HCT116 (cell line): ENCODE measurements around the gene CMTM8. TPM values are rescaled to one million over a fixed set of nuclear protein-coding genes. Genes with fewer than 3 reads are reported as not detected.

ENCODE experiments used
- ATAC-seq: fragments of 200-7000 bp; cut with Tn5 transposase; 2 replicates; pipeline ENCODE4 v1.9.1; 2020; ENCODE audit warnings: mild to moderate bottlenecking, moderate library complexity
- BruUV-seq: library from RNA; stranded (reverse); fragments of 400-500 nt; replicated peaks from 2 replicates; lab custom pipeline; 2021; lab: Mats Ljungman, UMichigan
- CTCF ChIA-PET: fragments of 300-600 bp; sonication (Branson Sonifier 250); formaldehyde crosslinking; loops from one replicate; lab custom pipeline; 2021; ENCODE audit warnings: antibody characterized with exemption; lab: Charles Lee
- POLR2A ChIA-PET: fragments of 300-600, 350-600 bp; sonication (Branson Sonifier 250); formaldehyde crosslinking; loops from one replicate; lab custom pipeline; 2021; ENCODE audit warnings: antibody characterized with exemption; lab: Charles Lee
- RAD21 ChIA-PET, 2 experiments: fragments of 300-600 bp; sonication (Branson Sonifier 250); formaldehyde crosslinking; loops; one replicate each; lab custom pipeline; 2023; ENCODE audit warnings: low total read pairs in 2 of 2; ENCODE audit not compliant: uncharacterized antibody in 2 of 2, unreplicated experiment in 2 of 2, low non-redundant PET in 1 of 2; lab: Charles Lee
- DNase-seq: peaks from one replicate; pipeline ENCODE4 v3.0.0-alpha.2; 2010; ENCODE audit warnings: low read depth, low spot score
- H2AFZ ChIP-seq: fragments of 200-600 bp; shearing (Covaris generic), sonication (generic); 2 replicates; pipeline ENCODE4 v1.6.1; 2017; ENCODE audit warnings: low read depth, mixed run types, mixed read lengths, antibody characterized with exemption, low read length; ENCODE audit not compliant: poor library complexity, severe bottlenecking
- H3K27ac ChIP-seq: 2 replicates; pipeline ENCODE4 v1.5.1; 2012; ENCODE audit warnings: low read depth, low read length
- H3K27me3 ChIP-seq: fragments of 200-600 bp; sonication (generic); 2 replicates; pipeline ENCODE4 v1.6.1; 2016; ENCODE audit warnings: mixed run types, low read length, mixed read lengths; ENCODE audit not compliant: insufficient read depth
- H3K36me3 ChIP-seq, 2 experiments: fragments of 200-500 bp in 1 of 2; fragments of 200-600 bp in 1 of 2; sonication (Bioruptor generic) in 1 of 2; sonication (generic) in 1 of 2; 2 replicates each; pipeline versions ENCODE4 v1.5.1 to v1.6.1; 2014 to 2016; ENCODE audit warnings: low read length in 2 of 2, inconsistent platforms in 1 of 2, mixed read lengths in 1 of 2, mixed run types in 1 of 2; ENCODE audit not compliant: insufficient read depth in 2 of 2, control insufficient read depth in 1 of 2
- H3K4me1 ChIP-seq, 2 experiments: fragments of 200-600 bp in 1 of 2; sonication (generic) in 1 of 2; 2 replicates each; pipeline versions ENCODE4 v1.5.1 to v1.6.1; 2012 to 2017; ENCODE audit warnings: low read length in 2 of 2, inconsistent platforms in 1 of 2, mild to moderate bottlenecking in 1 of 2, mixed read lengths in 1 of 2, mixed run types in 1 of 2, moderate library complexity in 1 of 2; ENCODE audit not compliant: insufficient read depth in 2 of 2, control insufficient read depth in 1 of 2
- H3K4me2 ChIP-seq: fragments of 200-600 bp; sonication (generic); 2 replicates; pipeline ENCODE4 v1.6.1; 2017; ENCODE audit warnings: mixed run types, low read length, mixed read lengths
- H3K4me3 ChIP-seq, 2 experiments: fragments of 200-600 bp in 1 of 2; sonication (generic) in 1 of 2; replicated peaks in 1 of 2; 2 replicates each; pipeline ENCODE4 v1.5.1; 2011 to 2016; ENCODE audit warnings: low read length in 2 of 2, control low read depth in 1 of 2, low read depth in 1 of 2, mild to moderate bottlenecking in 1 of 2, mixed read lengths in 1 of 2, mixed run types in 1 of 2
- H3K79me2 ChIP-seq: fragments of 200-600 bp; sonication (generic); 2 replicates; pipeline ENCODE4 v1.6.1; 2017; ENCODE audit warnings: mild to moderate bottlenecking, mixed run types, low read length, moderate library complexity, mixed read lengths; ENCODE audit not compliant: insufficient read depth
- H3K9ac ChIP-seq: fragments of 200-600 bp; sonication (generic); 2 replicates; pipeline ENCODE4 v1.6.1; 2016; ENCODE audit warnings: low read length, mixed read lengths
- H3K9me2 ChIP-seq: fragments of 200-600 bp; sonication (generic), shearing (Covaris generic); 2 replicates; pipeline ENCODE4 v1.6.1; 2017; ENCODE audit warnings: mixed run types, mild to moderate bottlenecking, moderate library complexity; ENCODE audit not compliant: insufficient read depth
- H3K9me3 ChIP-seq, 2 experiments: fragments of 200-500 bp in 1 of 2; fragments of 200-600 bp in 1 of 2; sonication (Bioruptor generic) in 1 of 2; sonication (generic) in 1 of 2; 2 replicates each; pipeline ENCODE4 v1.6.1; 2014 to 2017; ENCODE audit warnings: low read length in 2 of 2, mixed read lengths in 2 of 2, inconsistent platforms in 1 of 2, low read depth in 1 of 2, mild to moderate bottlenecking in 1 of 2, mixed run types in 1 of 2, moderate library complexity in 1 of 2; ENCODE audit not compliant: control insufficient read depth in 1 of 2, insufficient read depth in 1 of 2
- H4K20me1 ChIP-seq: fragments of 200-600 bp; sonication (generic), shearing (Covaris generic); 2 replicates; pipeline ENCODE4 v1.6.1; 2017; ENCODE audit warnings: mixed run types, mild to moderate bottlenecking, moderate library complexity; ENCODE audit not compliant: insufficient read depth
- CBX3 ChIP-seq: IDR thresholded peaks from 2 replicates; pipeline ENCODE4 v1.6.1; 2012; ENCODE audit warnings: low read depth
- EGR1 ChIP-seq: IDR thresholded peaks from 2 replicates; pipeline ENCODE4 v1.6.1; 2012; ENCODE audit warnings: low read depth
- ELF1 ChIP-seq: IDR thresholded peaks from 2 replicates; pipeline ENCODE4 v1.6.1; 2012; ENCODE audit warnings: low read depth, borderline replicate concordance
- EZH2 ChIP-seq: fragments of 200-600 bp; sonication (generic); IDR thresholded peaks from 2 replicates; pipeline ENCODE4 v1.6.1; 2017; ENCODE audit warnings: antibody characterized with exemption, mixed run types
- EZH2phosphoT487 ChIP-seq: fragments of 200-600 bp; IDR thresholded peaks from 2 replicates; pipeline ENCODE4 v1.6.1; 2018; ENCODE audit warnings: antibody characterized with exemption, borderline replicate concordance
- FOSL1 ChIP-seq: IDR thresholded peaks from 2 replicates; pipeline ENCODE4 v1.6.1; 2012; ENCODE audit warnings: low read depth
- JUND ChIP-seq: IDR thresholded peaks from 2 replicates; pipeline ENCODE4 v1.6.1; 2012
- POLR2A ChIP-seq: IDR thresholded peaks from 2 replicates; pipeline ENCODE4 v1.7.0; 2011; ENCODE audit warnings: borderline replicate concordance; ENCODE audit not compliant: insufficient read depth, insufficient read length; ENCODE audit errors: extremely low read depth
- RAD21 ChIP-seq: IDR thresholded peaks from 2 replicates; pipeline ENCODE4 v1.6.1; 2012; ENCODE audit warnings: low read depth, mild to moderate bottlenecking
- YY1 ChIP-seq: IDR thresholded peaks from 2 replicates; pipeline ENCODE4 v1.6.1; 2011; ENCODE audit warnings: low read length, low read depth, moderate library complexity, mild to moderate bottlenecking; ENCODE audit not compliant: insufficient replicate concordance; ENCODE audit errors: extremely low read depth
- ZFX ChIP-seq: fragments of 450-650 bp; IDR thresholded peaks from 2 replicates; pipeline ENCODE4 v1.6.1; 2017
- intact Hi-C: fragments of 100-400 bp; cut with micrococcal nuclease; formaldehyde crosslinking; loops from 2 replicates; pipeline ENCODE4 v1.10.0; 2022
- total RNA-seq: library from RNA; stranded (reverse); gene quantifications from one replicate; pipeline ENCODE4 v1.2.1, GENCODE V29; 2021; ENCODE audit not compliant: unreplicated experiment
- TF ChIP-seq, protein P1 (sequence below): IDR thresholded peaks from 2 replicates; pipeline ENCODE4 v1.6.1; 2011; ENCODE audit warnings: mild to moderate bottlenecking, low read length, moderate library complexity; ENCODE audit not compliant: insufficient replicate concordance; ENCODE audit errors: extremely low read depth
- TF ChIP-seq, protein P2 (sequence below), 3 experiments: fragments of 200-600 bp in 1 of 3; sonication (generic) in 1 of 3; IDR thresholded peaks in 2 of 3; conservative IDR thresholded peaks in 1 of 3; 2 replicates each; pipeline ENCODE4 v1.5.1; 2012 to 2017; ENCODE audit warnings: low read depth in 2 of 3, low read length in 2 of 3, antibody characterized with exemption in 1 of 3, borderline replicate concordance in 1 of 3, control low read depth in 1 of 3, mild to moderate bottlenecking in 1 of 3, mixed read lengths in 1 of 3, mixed run types in 1 of 3, moderate library complexity in 1 of 3; ENCODE audit not compliant: insufficient read depth in 1 of 3
- TF ChIP-seq, protein P3 (sequence below): IDR thresholded peaks from 2 replicates; pipeline ENCODE4 v1.6.1; 2012
- TF ChIP-seq, protein P4 (sequence below): IDR thresholded peaks from 2 replicates; pipeline ENCODE4 v1.6.1; 2012

The CMTM8 gene
- total RNA-seq, 1 experiment from 2014 or later, result 19.4 TPM

DNA sequence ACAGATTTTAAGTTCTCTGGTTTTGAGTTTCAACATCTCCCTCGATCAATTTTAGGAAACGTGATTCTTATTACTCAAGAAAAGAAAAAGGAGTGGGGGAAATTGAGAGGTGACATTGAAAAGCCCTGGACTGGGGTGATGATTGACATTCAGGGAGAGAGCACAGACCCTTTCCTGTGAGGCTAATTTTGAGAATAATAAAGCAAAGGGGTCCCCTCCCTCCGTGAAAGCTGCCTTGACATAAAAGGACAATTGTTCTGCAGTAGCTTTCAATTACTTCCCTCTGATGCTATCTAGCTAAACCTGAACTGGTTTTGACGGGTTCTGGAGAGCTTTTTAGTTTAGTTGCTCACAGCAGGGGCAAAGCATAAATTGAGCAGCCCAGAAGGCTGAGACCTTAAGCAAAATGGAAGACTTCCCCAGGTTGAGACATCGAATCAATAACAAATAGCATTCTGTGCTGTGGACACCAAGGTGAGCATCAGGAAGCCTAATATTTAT is 14.4 kb upstream of the CMTM8 start:
- ATAC-seq, result no peak
- no peaks in the 10 kb centered on the region for H3K9me2 ChIP-seq
- H3K4me3 ChIP-seq, result no peak overlapping the region
- no peak overlapping the region for H2AFZ ChIP-seq
- H3K36me3 ChIP-seq, result no peaks in the 10 kb centered on the region
- H3K27me3 ChIP-seq, result no peaks in the 10 kb centered on the region
- H3K9me3 ChIP-seq, result peaks cover 0 to 2% of the 10 kb centered on the region in 2 experiments; a peak in 1 of 4 replicates
- DNase-seq, result no peak
- BruUV-seq, result no TSS peak
- H3K9ac ChIP-seq, result no peak overlapping the region
- RAD21 ChIA-PET, result no interaction called here
- no peaks in the 10 kb centered on the region for H4K20me1 ChIP-seq
- CTCF ChIA-PET, result no interaction called here
- POLR2A ChIA-PET, result no interaction called here
- H3K4me2 ChIP-seq, result no peak overlapping the region
- intact Hi-C loops, result no loop called here
- H3K4me1 ChIP-seq, result peaks cover 34 to 46% of the 10 kb centered on the region in 2 experiments
- no peak overlapping the region for H3K27ac ChIP-seq
- H3K79me2 ChIP-seq, result no peaks in the 10 kb centered on the region
- no peak for TF ChIP-seq RAD21
- TF ChIP-seq, protein P1, sequence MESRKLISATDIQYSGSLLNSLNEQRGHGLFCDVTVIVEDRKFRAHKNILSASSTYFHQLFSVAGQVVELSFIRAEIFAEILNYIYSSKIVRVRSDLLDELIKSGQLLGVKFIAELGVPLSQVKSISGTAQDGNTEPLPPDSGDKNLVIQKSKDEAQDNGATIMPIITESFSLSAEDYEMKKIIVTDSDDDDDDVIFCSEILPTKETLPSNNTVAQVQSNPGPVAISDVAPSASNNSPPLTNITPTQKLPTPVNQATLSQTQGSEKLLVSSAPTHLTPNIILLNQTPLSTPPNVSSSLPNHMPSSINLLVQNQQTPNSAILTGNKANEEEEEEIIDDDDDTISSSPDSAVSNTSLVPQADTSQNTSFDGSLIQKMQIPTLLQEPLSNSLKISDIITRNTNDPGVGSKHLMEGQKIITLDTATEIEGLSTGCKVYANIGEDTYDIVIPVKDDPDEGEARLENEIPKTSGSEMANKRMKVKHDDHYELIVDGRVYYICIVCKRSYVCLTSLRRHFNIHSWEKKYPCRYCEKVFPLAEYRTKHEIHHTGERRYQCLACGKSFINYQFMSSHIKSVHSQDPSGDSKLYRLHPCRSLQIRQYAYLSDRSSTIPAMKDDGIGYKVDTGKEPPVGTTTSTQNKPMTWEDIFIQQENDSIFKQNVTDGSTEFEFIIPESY, result no peak
- no peak for TF ChIP-seq ELF1
- no peak for TF ChIP-seq CBX3
- no peak for TF ChIP-seq EZH2
- TF ChIP-seq, protein P2, sequence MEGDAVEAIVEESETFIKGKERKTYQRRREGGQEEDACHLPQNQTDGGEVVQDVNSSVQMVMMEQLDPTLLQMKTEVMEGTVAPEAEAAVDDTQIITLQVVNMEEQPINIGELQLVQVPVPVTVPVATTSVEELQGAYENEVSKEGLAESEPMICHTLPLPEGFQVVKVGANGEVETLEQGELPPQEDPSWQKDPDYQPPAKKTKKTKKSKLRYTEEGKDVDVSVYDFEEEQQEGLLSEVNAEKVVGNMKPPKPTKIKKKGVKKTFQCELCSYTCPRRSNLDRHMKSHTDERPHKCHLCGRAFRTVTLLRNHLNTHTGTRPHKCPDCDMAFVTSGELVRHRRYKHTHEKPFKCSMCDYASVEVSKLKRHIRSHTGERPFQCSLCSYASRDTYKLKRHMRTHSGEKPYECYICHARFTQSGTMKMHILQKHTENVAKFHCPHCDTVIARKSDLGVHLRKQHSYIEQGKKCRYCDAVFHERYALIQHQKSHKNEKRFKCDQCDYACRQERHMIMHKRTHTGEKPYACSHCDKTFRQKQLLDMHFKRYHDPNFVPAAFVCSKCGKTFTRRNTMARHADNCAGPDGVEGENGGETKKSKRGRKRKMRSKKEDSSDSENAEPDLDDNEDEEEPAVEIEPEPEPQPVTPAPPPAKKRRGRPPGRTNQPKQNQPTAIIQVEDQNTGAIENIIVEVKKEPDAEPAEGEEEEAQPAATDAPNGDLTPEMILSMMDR (IDR thresholded peaks at IDR 0.05 in 2 of 3, conservative IDR thresholded peaks at IDR 0.05 in 1 of 3; ENCODE audit: borderline replicate concordance in 1 of 3, insufficient read depth in 1 of 3, low read depth in 2 of 3, low read length in 2 of 3), result no peak
- no peak for TF ChIP-seq EGR1
- TF ChIP-seq, protein P3, sequence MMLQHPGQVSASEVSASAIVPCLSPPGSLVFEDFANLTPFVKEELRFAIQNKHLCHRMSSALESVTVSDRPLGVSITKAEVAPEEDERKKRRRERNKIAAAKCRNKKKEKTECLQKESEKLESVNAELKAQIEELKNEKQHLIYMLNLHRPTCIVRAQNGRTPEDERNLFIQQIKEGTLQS, result no peak
- no peak for TF ChIP-seq JUND
- no peak for TF ChIP-seq FOSL1
- TF ChIP-seq ZFX, result no peak
- TF ChIP-seq, protein P4, sequence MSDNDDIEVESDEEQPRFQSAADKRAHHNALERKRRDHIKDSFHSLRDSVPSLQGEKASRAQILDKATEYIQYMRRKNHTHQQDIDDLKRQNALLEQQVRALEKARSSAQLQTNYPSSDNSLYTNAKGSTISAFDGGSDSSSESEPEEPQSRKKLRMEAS, result no peak
- no peak for TF ChIP-seq POLR2A
- TF ChIP-seq EZH2phosphoT487, result no peak
- no peak for TF ChIP-seq YY1
- TF ChIP-seq, all 23 proteins: peak for 0
